HPDE6-E6E7 (cell line): ENCODE results near the gene OR5AR1.
"Not testable (repeated sequence)": the region's sequence is repeated elsewhere in the genome, so short reads cannot be mapped to it uniquely, and the experiment has no call there.

Source experiments
- DNase-seq: peaks from one replicate; pipeline ENCODE4 v3.0.0; 2011; ENCODE audit warnings: missing footprints; ENCODE audit errors: extremely low spot score

The OR5AR1 gene

GRCh38 chr11:56663386-56663785, at the start of gene OR5AR1:
Gene OR5AR1, plus strand, starts transcription at chr11:56663686. Its CDS starts 0 bp downstream, at chr11:56663686.
- DNase-seq = no peak

- peak; percentile 48 for DNase-seq
These were observed 38.8 kb upstream of the OR5AR1 start for GRCh38 chr11:56624661-56625110.

- no peak for DNase-seq
These were observed 37.5 kb upstream of the OR5AR1 start for GRCh38 chr11:56625946-56626345.

GRCh38 chr11:56632329-56632728, 31.2 kb upstream of the OR5AR1 start:
- no peak for DNase-seq

GRCh38 chr11:56636861-56637260, 26.6 kb upstream of the OR5AR1 start:
- DNase-seq = no peak

GRCh38 chr11:56637500-56637899, 26.0 kb upstream of the OR5AR1 start:
- DNase-seq = no peak

GRCh38 chr11:56642339-56642738, 21.1 kb upstream of the OR5AR1 start, which contains the start of gene OR5AP2:
Gene OR5AP2, minus strand, starts transcription at chr11:56642439. Its CDS starts 0 bp downstream, at chr11:56642439.
- DNase-seq = no peak

- DNase-seq = no peak
These were observed 3.7 kb upstream of the OR5AR1 start for GRCh38 chr11:56659755-56660154.

- no peak for DNase-seq
These were observed 7.5 kb downstream of the OR5AR1 start for GRCh38 chr11:56670984-56671383.

- DNase-seq = no peak
These were observed 25.1 kb downstream of the OR5AR1 start for GRCh38 chr11:56688554-56689100.

- not testable (repeated sequence) for DNase-seq
These were observed 27.7 kb downstream of the OR5AR1 start for GRCh38 chr11:56691179-56691578.

- DNase-seq = no peak
These were observed 29.9 kb downstream of the OR5AR1 start for GRCh38 chr11:56693428-56693827.

- DNase-seq = no peak
These were observed 35.3 kb downstream of the OR5AR1 start, which contains the start of gene OR9G1 for GRCh38 chr11:56698795-56699194. Gene OR9G1, plus strand, starts transcription at chr11:56699095. Its CDS starts 1,293 bp downstream, at chr11:56700388.

- DNase-seq = peak; percentile 28
These were observed 36.9 kb downstream of the OR5AR1 start for GRCh38 chr11:56700242-56700913.

GRCh38 chr11:56700914-56701485, 37.5 kb downstream of the OR5AR1 start:
- no peak for DNase-seq

- DNase-seq = no peak
These were observed 42.4 kb downstream of the OR5AR1 start for GRCh38 chr11:56705784-56706396.

GRCh38 chr11:56706486-56706885, 43.0 kb downstream of the OR5AR1 start:
- no peak for DNase-seq

GRCh38 chr11:56714206-56714605, 50.7 kb downstream of the OR5AR1 start:
- no peak for DNase-seq
